B cell (primary cell): Measurements from ENCODE around the gene ADCY3. TPM values are rescaled to one million over a fixed set of nuclear protein-coding genes. Genes with fewer than 3 reads are reported as not detected.

ENCODE experiments used
- ATAC-seq: fragments of 200-7000 bp; cut with Tn5 transposase; one replicate; pipeline ENCODE4 v1.10.0; 2021; ENCODE audit warnings: low read depth, mild to moderate bottlenecking, moderate number of reproducible peaks, moderate library complexity
- CTCF ChIA-PET: fragments of 350-600 bp; sonication (Branson Sonifier 250); formaldehyde crosslinking; loops from one replicate; lab custom pipeline; 2021; ENCODE audit warnings: antibody characterized with exemption, inconsistent platforms; lab: Charles Lee
- POLR2A ChIA-PET: fragments of 350-600 bp; sonication (Branson Sonifier 250); formaldehyde crosslinking; loops from one replicate; lab custom pipeline; 2021; ENCODE audit warnings: antibody characterized with exemption; lab: Charles Lee
- DNase-seq: peaks from one replicate; pipeline ENCODE4 v3.0.0; 2013
- H2AFZ ChIP-seq: 2 replicates; pipeline ENCODE4 v1.6.1; 2012; ENCODE audit warnings: mild to moderate bottlenecking, low read depth, low read length; ENCODE audit not compliant: insufficient read depth, poor library complexity, severe bottlenecking
- H3K27ac ChIP-seq, 2 donors: 1 replicate in 1 of 2; 2 replicates in 1 of 2; pipeline ENCODE4 v1.5.1; 2012 to 2013; ENCODE audit warnings: low read length in 2 of 2, mild to moderate bottlenecking in 2 of 2, moderate library complexity in 1 of 2
- H3K27me3 ChIP-seq, 4 experiments: fragments of 200-600 bp in 1 of 4; sonication (generic) in 1 of 4; replicated peaks in 1 of 4; 1 replicate in 2 of 4; 2 replicates in 2 of 4; pipeline versions ENCODE4 v1.6.1 to v1.7.0; 2013 to 2016; ENCODE audit warnings: low read length in 3 of 4, mild to moderate bottlenecking in 2 of 4, mixed read lengths in 1 of 4, moderate library complexity in 1 of 4; ENCODE audit not compliant: insufficient read depth in 4 of 4, control insufficient read depth in 3 of 4; ENCODE audit errors: control extremely low read depth in 1 of 4
- H3K36me3 ChIP-seq, 2 experiments: replicated peaks in 1 of 2; 1 replicate in 1 of 2; 2 replicates in 1 of 2; pipeline versions ENCODE4 v1.6.1 to v1.7.1; 2013; ENCODE audit warnings: low read length in 1 of 2; ENCODE audit not compliant: insufficient read depth in 2 of 2, control insufficient read depth in 1 of 2; ENCODE audit errors: control extremely low read depth in 1 of 2, extremely low read depth in 1 of 2
- H3K4me1 ChIP-seq, 2 donors: fragments of 200-600 bp in 1 of 2; sonication (generic) in 1 of 2; 1 replicate in 1 of 2; 2 replicates in 1 of 2; pipeline versions ENCODE4 v1.5.1 to v1.6.1; 2013 to 2017; ENCODE audit warnings: low read length in 2 of 2; ENCODE audit not compliant: control insufficient read depth in 2 of 2, insufficient read depth in 2 of 2
- H3K4me2 ChIP-seq: replicated peaks from 2 replicates; pipeline ENCODE3; 2012; ENCODE audit warnings: mild to moderate bottlenecking, low read depth, low read length; ENCODE audit not compliant: poor library complexity, severe bottlenecking
- H3K4me3 ChIP-seq, 5 experiments: fragments of 200-600 bp in 1 of 5; sonication (generic) in 1 of 5; 1 replicate in 3 of 5; 2 replicates in 2 of 5; pipeline versions ENCODE4 v1.5.1 to v1.7.0; 2011 to 2016; ENCODE audit warnings: low read length in 4 of 5, mild to moderate bottlenecking in 4 of 5, low read depth in 2 of 5, control low read depth in 1 of 5, moderate library complexity in 1 of 5; ENCODE audit not compliant: insufficient read depth in 1 of 5; ENCODE audit errors: control extremely low read depth in 1 of 5, extremely low read depth in 1 of 5
- H3K79me2 ChIP-seq: fragments of 200-600 bp; sonication (generic); one replicate; pipeline ENCODE4 v1.6.0; 2016; ENCODE audit warnings: low read length; ENCODE audit not compliant: control insufficient read depth, insufficient read depth
- H3K9ac ChIP-seq: fragments of 200-600 bp; sonication (generic); 2 replicates; pipeline ENCODE4 v1.6.1; 2017; ENCODE audit warnings: mild to moderate bottlenecking, low read length, moderate library complexity
- H3K9me3 ChIP-seq, 3 donors: one replicate each; pipeline versions ENCODE4 v1.6.1 to v1.7.1; 2013; ENCODE audit warnings: low read length in 2 of 3; ENCODE audit not compliant: control insufficient read depth in 2 of 3, insufficient read depth in 1 of 3; ENCODE audit errors: control extremely low read depth in 1 of 3
- H4K20me1 ChIP-seq: 2 replicates; pipeline ENCODE4 v1.6.0; 2012; ENCODE audit warnings: mild to moderate bottlenecking, low read length; ENCODE audit not compliant: insufficient read depth, control insufficient read depth, poor library complexity, severe bottlenecking
- H3K27ac Mint-ChIP-seq: one replicate; pipeline ENCODE4 v1.8.0; 2021; ENCODE audit warnings: mixed read lengths
- H3K27me3 Mint-ChIP-seq: one replicate; pipeline ENCODE4 v1.8.0; 2021; ENCODE audit warnings: mixed read lengths
- H3K4me1 Mint-ChIP-seq: one replicate; pipeline ENCODE4 v1.8.0; 2021; ENCODE audit warnings: mixed read lengths
- H3K4me3 Mint-ChIP-seq: one replicate; pipeline ENCODE4 v1.8.0; 2021; ENCODE audit warnings: mixed read lengths
- H3K9me3 Mint-ChIP-seq: one replicate; pipeline ENCODE4 v1.8.0; 2022; ENCODE audit warnings: mixed read lengths; ENCODE audit not compliant: insufficient read depth
- EZH2 ChIP-seq: IDR thresholded peaks from 2 replicates; pipeline ENCODE4 v1.6.1; 2012; ENCODE audit warnings: borderline replicate concordance, low read depth, mild to moderate bottlenecking, moderate library complexity, low read length; ENCODE audit not compliant: insufficient read depth, poor library complexity, severe bottlenecking
- WGBS: methylation state at CpG from one replicate; pipeline ENCODE4 v1.1.5; 2013; ENCODE audit warnings: missing lambda C conversion rate; ENCODE audit not compliant: insufficient coverage; 5-methylcytosine and 5-hydroxymethylcytosine counted together
- intact Hi-C: fragments of 100-400 bp; cut with micrococcal nuclease; formaldehyde crosslinking; loops from one replicate; pipeline ENCODE4 v1.10.0; 2022
- polyA plus RNA-seq: library from polyadenylated mRNA; depleted of rRNA; stranded (reverse); fragments of >200 nt; gene quantifications from 2 replicates; pipeline ENCODE4 v1.2.3, GENCODE V29; 2012
- total RNA-seq, 2 donors: library from RNA; stranded (reverse); fragments of 120-200 nt in 1 of 2; gene quantifications; 1 replicate in 1 of 2; 2 replicates in 1 of 2; pipeline versions ENCODE4 v1.2.3 to v1.2.4, GENCODE V29; 2013 to 2022
- TF ChIP-seq, protein P1 (sequence below): fragments of 200-600 bp; IDR thresholded peaks from one replicate; pipeline ENCODE4 v1.8.0; 2022; ENCODE audit warnings: antibody characterized with exemption, mild to moderate bottlenecking

Gene ADCY3
- total and polyA plus RNA-seq, 2 donors (not counting 1 experiment from before 2014, with no cell fraction given), result 48.4 to 73.0 TPM

- DNase-seq, result no peak
- CTCF ChIA-PET, result no interaction called here
- 95% methylated on average over 3 of the region's 4 CpGs for WGBS
- intact Hi-C loops, result no loop called here
- Mint-ChIP-seq H3K4me1 (peaks cover 20% of the 10 kb centered on the region), H3K27ac (no peak overlapping the region), H3K4me3 (no peak overlapping the region), H3K9me3 (no peaks in the 10 kb centered on the region), H3K27me3 (no peaks in the 10 kb centered on the region)
- Histone ChIP-seq H3K4me3 (no peak overlapping the region), H3K9ac (no peak overlapping the region), H2AFZ (no peak overlapping the region), H3K27ac (no peak overlapping the region), H3K4me1 (peaks cover 7 to 11% of the 10 kb centered on the region in 2 donors), H3K9me3 (no peaks in the 10 kb centered on the region), H3K4me2 (no peak overlapping the region), H3K79me2 (no peaks in the 10 kb centered on the region), H3K36me3 (no peaks in the 10 kb centered on the region), H4K20me1 (no peaks in the 10 kb centered on the region), H3K27me3 (no peaks in the 10 kb centered on the region)
- POLR2A ChIA-PET, result interaction anchor here (0.7 kb wide), 1 partner anchor 411 kb away, joined by 4 read pairs; no protein-coding TSS in a partner anchor
- TF ChIP-seq, protein P1, sequence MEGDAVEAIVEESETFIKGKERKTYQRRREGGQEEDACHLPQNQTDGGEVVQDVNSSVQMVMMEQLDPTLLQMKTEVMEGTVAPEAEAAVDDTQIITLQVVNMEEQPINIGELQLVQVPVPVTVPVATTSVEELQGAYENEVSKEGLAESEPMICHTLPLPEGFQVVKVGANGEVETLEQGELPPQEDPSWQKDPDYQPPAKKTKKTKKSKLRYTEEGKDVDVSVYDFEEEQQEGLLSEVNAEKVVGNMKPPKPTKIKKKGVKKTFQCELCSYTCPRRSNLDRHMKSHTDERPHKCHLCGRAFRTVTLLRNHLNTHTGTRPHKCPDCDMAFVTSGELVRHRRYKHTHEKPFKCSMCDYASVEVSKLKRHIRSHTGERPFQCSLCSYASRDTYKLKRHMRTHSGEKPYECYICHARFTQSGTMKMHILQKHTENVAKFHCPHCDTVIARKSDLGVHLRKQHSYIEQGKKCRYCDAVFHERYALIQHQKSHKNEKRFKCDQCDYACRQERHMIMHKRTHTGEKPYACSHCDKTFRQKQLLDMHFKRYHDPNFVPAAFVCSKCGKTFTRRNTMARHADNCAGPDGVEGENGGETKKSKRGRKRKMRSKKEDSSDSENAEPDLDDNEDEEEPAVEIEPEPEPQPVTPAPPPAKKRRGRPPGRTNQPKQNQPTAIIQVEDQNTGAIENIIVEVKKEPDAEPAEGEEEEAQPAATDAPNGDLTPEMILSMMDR, result no peak
- no peak for TF ChIP-seq EZH2
- ATAC-seq, result no peak
Measured at GRCh38 chr2:24915796-24916195, 4.2 kb downstream of the ADCY3 start.

GRCh38 chr2:24915175-24915574 lies 4.9 kb downstream of the ADCY3 start:
- Histone ChIP-seq H3K27ac (no peak overlapping the region), H4K20me1 (no peaks in the 10 kb centered on the region), H3K27me3 (no peaks in the 10 kb centered on the region), H2AFZ (no peak overlapping the region), H3K4me2 (no peak overlapping the region), H3K79me2 (no peaks in the 10 kb centered on the region), H3K36me3 (no peaks in the 10 kb centered on the region), H3K4me3 (no peak overlapping the region), H3K9ac (no peak overlapping the region), H3K4me1 (peaks cover 5 to 8% of the 10 kb centered on the region in 2 donors), H3K9me3 (peaks cover 0 to under 1% (median 0%) of the 10 kb centered on the region in 3 donors)
- no peaks in the 10 kb centered on the region for H3K27me3 Mint-ChIP-seq
- ChIA-PET CTCF (no interaction called here), POLR2A (no interaction called here)
- H3K9me3 Mint-ChIP-seq, result no peaks in the 10 kb centered on the region
- ATAC-seq (no peak), DNase-seq (no peak)
- WGBS, result 87% methylated on average over 3 of the region's 8 CpGs
- intact Hi-C loops, result no loop called here
- TF ChIP-seq EZH2, result no peak
- TF ChIP-seq, protein P1, result no peak
- H3K4me3 Mint-ChIP-seq, result no peak overlapping the region
- H3K4me1 Mint-ChIP-seq, result peaks cover 17% of the 10 kb centered on the region
- H3K27ac Mint-ChIP-seq, result no peak overlapping the region
